ENCODE data around the gene ZBTB18. TPM values are rescaled to one million over a fixed set of nuclear protein-coding genes. Genes with fewer than 3 reads are reported as not detected.
A peak's percentile ranks its signal among the peaks of the same experiment; 100 is the strongest.

Gene ZBTB18
- total and polyA plus RNA-seq, 2 donors (not counting 1 experiment from before 2014, with no cell fraction given): 38.4 to 130 TPM

DNA sequence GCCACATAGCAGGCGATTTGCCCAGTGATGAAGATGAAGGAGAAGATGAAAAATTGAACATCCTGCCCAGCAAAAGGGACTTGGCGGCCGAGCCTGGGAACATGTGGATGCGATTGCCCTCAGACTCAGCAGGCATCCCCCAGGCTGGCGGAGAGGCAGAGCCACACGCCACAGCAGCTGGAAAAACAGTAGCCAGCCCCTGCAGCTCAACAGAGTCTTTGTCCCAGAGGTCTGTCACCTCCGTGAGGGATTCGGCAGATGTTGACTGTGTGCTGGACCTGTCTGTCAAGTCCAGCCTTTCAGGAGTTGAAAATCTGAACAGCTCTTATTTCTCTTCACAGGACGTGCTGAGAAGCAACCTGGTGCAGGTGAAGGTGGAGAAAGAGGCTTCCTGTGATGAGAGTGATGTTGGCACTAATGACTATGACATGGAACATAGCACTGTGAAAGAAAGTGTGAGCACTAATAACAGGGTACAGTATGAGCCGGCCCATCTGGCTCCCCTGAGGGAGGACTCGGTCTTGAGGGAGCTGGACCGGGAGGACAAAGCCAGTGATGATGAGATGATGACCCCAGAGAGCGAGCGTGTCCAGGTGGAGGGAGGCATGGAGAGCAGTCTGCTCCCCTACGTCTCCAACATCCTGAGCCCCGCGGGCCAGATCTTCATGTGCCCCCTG lies 3.3 kb downstream of the ZBTB18 start:
- no peak for ATAC-seq (ENCODE audit: low read depth)
- intact Hi-C loops (cut with micrococcal nuclease): loop anchor here (5.0 to 10.0 kb wide), 2 partner anchors 50 to 327 kb away; no protein-coding TSS in a partner anchor
- CTCF ChIA-PET: no interaction called here

DNA sequence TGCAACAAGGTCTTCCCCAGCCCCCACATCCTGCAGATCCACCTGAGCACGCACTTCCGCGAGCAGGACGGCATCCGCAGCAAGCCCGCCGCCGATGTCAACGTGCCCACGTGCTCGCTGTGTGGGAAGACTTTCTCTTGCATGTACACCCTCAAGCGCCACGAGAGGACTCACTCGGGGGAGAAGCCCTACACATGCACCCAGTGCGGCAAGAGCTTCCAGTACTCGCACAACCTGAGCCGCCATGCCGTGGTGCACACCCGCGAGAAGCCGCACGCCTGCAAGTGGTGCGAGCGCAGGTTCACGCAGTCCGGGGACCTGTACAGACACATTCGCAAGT lies 3.8 kb downstream of the ZBTB18 start:
- H3K4me3 Mint-ChIP-seq: no peak overlapping the region
- no peak for ATAC-seq (ENCODE audit: low read depth)
- H3K4me1 Mint-ChIP-seq: peaks cover 21% of the 10 kb centered on the region
- Histone ChIP-seq H3K36me3 (replicated peaks in 1 of 2; ENCODE audit: control extremely low read depth in 1 of 2, control insufficient read depth in 1 of 2, extremely low read depth in 1 of 2, insufficient read depth in 2 of 2, low read length in 1 of 2) (peaks cover 2 to 35% of the 10 kb centered on the region in 2 experiments), H3K9me3 (ENCODE audit: control extremely low read depth in 1 of 3, control insufficient read depth in 2 of 3, insufficient read depth in 1 of 3, low read length in 2 of 3) (no peaks in the 10 kb centered on the region), H3K4me2 (replicated peaks; ENCODE audit: low read depth, low read length, poor library complexity, severe bottlenecking) (no peak overlapping the region), H3K27ac (ENCODE audit: low read length in 2 of 2) (no peak overlapping the region), H3K79me2 (ENCODE audit: control insufficient read depth, insufficient read depth, low read length) (peaks cover 69% of the 10 kb centered on the region), H4K20me1 (ENCODE audit: control insufficient read depth, insufficient read depth, low read length, poor library complexity, severe bottlenecking) (peaks cover 36% of the 10 kb centered on the region), H3K4me3 (ENCODE audit: control extremely low read depth in 1 of 5, extremely low read depth in 1 of 5, insufficient read depth in 1 of 5, low read depth in 2 of 5, low read length in 4 of 5) (no peak overlapping the region), H3K4me1 (ENCODE audit: control insufficient read depth in 2 of 2, insufficient read depth in 2 of 2, low read length in 2 of 2) (peaks cover 27 to 41% of the 10 kb centered on the region in 2 donors), H2AFZ (ENCODE audit: insufficient read depth, low read depth, low read length, poor library complexity, severe bottlenecking) (no peak overlapping the region), H3K9ac (ENCODE audit: low read length) (no peak overlapping the region), H3K27me3 (replicated peaks in 1 of 4; ENCODE audit: control extremely low read depth in 1 of 4, control insufficient read depth in 3 of 4, insufficient read depth in 4 of 4, low read length in 3 of 4) (no peaks in the 10 kb centered on the region)
- H3K27me3 Mint-ChIP-seq: no peaks in the 10 kb centered on the region
- WGBS (ENCODE audit: insufficient coverage): 98% methylated on average over 24 of the region's 27 CpGs
- ChIA-PET POLR2A (no interaction called here), CTCF (no interaction called here)
- H3K9me3 Mint-ChIP-seq (ENCODE audit: insufficient read depth): no peaks in the 10 kb centered on the region
- no peak overlapping the region for H3K27ac Mint-ChIP-seq
- no peak for DNase-seq
- intact Hi-C loops (cut with micrococcal nuclease): loop anchor here (5.0 to 10.0 kb wide), 2 partner anchors 50 to 328 kb away; no protein-coding TSS in a partner anchor
- no peak for TF ChIP-seq EZH2 (IDR thresholded peaks at IDR 0.05; ENCODE audit: borderline replicate concordance, insufficient read depth, low read depth, low read length, poor library complexity, severe bottlenecking)
- TF ChIP-seq, protein P1, sequence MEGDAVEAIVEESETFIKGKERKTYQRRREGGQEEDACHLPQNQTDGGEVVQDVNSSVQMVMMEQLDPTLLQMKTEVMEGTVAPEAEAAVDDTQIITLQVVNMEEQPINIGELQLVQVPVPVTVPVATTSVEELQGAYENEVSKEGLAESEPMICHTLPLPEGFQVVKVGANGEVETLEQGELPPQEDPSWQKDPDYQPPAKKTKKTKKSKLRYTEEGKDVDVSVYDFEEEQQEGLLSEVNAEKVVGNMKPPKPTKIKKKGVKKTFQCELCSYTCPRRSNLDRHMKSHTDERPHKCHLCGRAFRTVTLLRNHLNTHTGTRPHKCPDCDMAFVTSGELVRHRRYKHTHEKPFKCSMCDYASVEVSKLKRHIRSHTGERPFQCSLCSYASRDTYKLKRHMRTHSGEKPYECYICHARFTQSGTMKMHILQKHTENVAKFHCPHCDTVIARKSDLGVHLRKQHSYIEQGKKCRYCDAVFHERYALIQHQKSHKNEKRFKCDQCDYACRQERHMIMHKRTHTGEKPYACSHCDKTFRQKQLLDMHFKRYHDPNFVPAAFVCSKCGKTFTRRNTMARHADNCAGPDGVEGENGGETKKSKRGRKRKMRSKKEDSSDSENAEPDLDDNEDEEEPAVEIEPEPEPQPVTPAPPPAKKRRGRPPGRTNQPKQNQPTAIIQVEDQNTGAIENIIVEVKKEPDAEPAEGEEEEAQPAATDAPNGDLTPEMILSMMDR (IDR thresholded peaks at IDR 0.05): no peak

More for the DNA sequence above, 3.3 kb downstream of the ZBTB18 start:
- H3K4me1 Mint-ChIP-seq: peaks cover 21% of the 10 kb centered on the region
- Histone ChIP-seq H3K79me2 (ENCODE audit: control insufficient read depth, insufficient read depth, low read length) (peaks cover 74% of the 10 kb centered on the region), H3K4me3 (ENCODE audit: control extremely low read depth in 1 of 5, extremely low read depth in 1 of 5, insufficient read depth in 1 of 5, low read depth in 2 of 5, low read length in 4 of 5) (no peak overlapping the region), H4K20me1 (ENCODE audit: control insufficient read depth, insufficient read depth, low read length, poor library complexity, severe bottlenecking) (peaks cover 36% of the 10 kb centered on the region), H3K4me2 (replicated peaks; ENCODE audit: low read depth, low read length, poor library complexity, severe bottlenecking) (no peak overlapping the region), H3K36me3 (replicated peaks in 1 of 2; ENCODE audit: control extremely low read depth in 1 of 2, control insufficient read depth in 1 of 2, extremely low read depth in 1 of 2, insufficient read depth in 2 of 2, low read length in 1 of 2) (peaks cover 2 to 35% of the 10 kb centered on the region in 2 experiments), H3K27me3 (replicated peaks in 1 of 4; ENCODE audit: control extremely low read depth in 1 of 4, control insufficient read depth in 3 of 4, insufficient read depth in 4 of 4, low read length in 3 of 4) (no peaks in the 10 kb centered on the region), H3K27ac (ENCODE audit: low read length in 2 of 2) (no peak overlapping the region), H3K9ac (ENCODE audit: low read length) (no peak overlapping the region), H3K4me1 (ENCODE audit: control insufficient read depth in 2 of 2, insufficient read depth in 2 of 2, low read length in 2 of 2) (peaks cover 27 to 41% of the 10 kb centered on the region in 2 donors), H3K9me3 (ENCODE audit: control extremely low read depth in 1 of 3, control insufficient read depth in 2 of 3, insufficient read depth in 1 of 3, low read length in 2 of 3) (no peaks in the 10 kb centered on the region), H2AFZ (ENCODE audit: insufficient read depth, low read depth, low read length, poor library complexity, severe bottlenecking) (no peak overlapping the region)
- no peak for DNase-seq
- POLR2A ChIA-PET: no interaction called here
- 99% methylated on average over 14 of the region's 17 CpGs for WGBS (ENCODE audit: insufficient coverage)
- H3K27me3 Mint-ChIP-seq: no peaks in the 10 kb centered on the region
- TF ChIP-seq EZH2 (IDR thresholded peaks at IDR 0.05; ENCODE audit: borderline replicate concordance, insufficient read depth, low read depth, low read length, poor library complexity, severe bottlenecking): no peak
- TF ChIP-seq, protein P1 (IDR thresholded peaks at IDR 0.05): no peak
- H3K9me3 Mint-ChIP-seq (ENCODE audit: insufficient read depth): no peaks in the 10 kb centered on the region
- H3K27ac Mint-ChIP-seq: peak overlapping the region; percentile 32
- H3K4me3 Mint-ChIP-seq: no peak overlapping the region

Data from B cell (primary cell).